H1 (cell line): ENCODE results near the gene MELK. TPM values are rescaled to one million over a fixed set of nuclear protein-coding genes. Genes with fewer than 3 reads are reported as not detected.

ENCODE experiments used
- CTCF ChIA-PET: fragments of 300-600 bp; sonication (Branson Sonifier 250); formaldehyde crosslinking; loops from one replicate; lab custom pipeline; 2021; ENCODE audit not compliant: partially characterized antibody; lab: Charles Lee
- POLR2A ChIA-PET: fragments of 300-600 bp; sonication (Branson Sonifier 250); formaldehyde crosslinking; loops from one replicate; lab custom pipeline; 2021; ENCODE audit warnings: inconsistent platforms; ENCODE audit not compliant: partially characterized antibody; lab: Charles Lee
- DNase-seq, 2 experiments: peaks; one replicate each; pipeline versions ENCODE4 v3.0.0 to v3.0.0-alpha.2; 2010 to 2022; ENCODE audit warnings: low spot score in 2 of 2, low read depth in 1 of 2, mixed read lengths in 1 of 2
- FAIRE-seq: peaks from 2 replicates; lab custom pipeline; 2011; peaks lifted over from hg19 to GRCh38; lab: Jason Lieb, UNC
- H2AFZ ChIP-seq: 2 replicates; pipeline ENCODE4 v1.8.1; 2012; ENCODE audit warnings: low read length, inconsistent platforms
- H2AK5ac ChIP-seq: 2 replicates; pipeline ENCODE4 v1.6.1; 2013; ENCODE audit warnings: low read depth, low read length
- H2BK120ac ChIP-seq: replicated peaks from 2 replicates; pipeline ENCODE3; 2013; ENCODE audit warnings: low read depth, low read length, inconsistent platforms
- H2BK12ac ChIP-seq: 2 replicates; pipeline ENCODE4 v1.6.1; 2013; ENCODE audit warnings: low read depth, low read length
- H2BK15ac ChIP-seq: 2 replicates; pipeline ENCODE4 v1.6.1; 2013; ENCODE audit warnings: low read length
- H2BK20ac ChIP-seq: 2 replicates; pipeline ENCODE4 v1.6.1; 2013; ENCODE audit warnings: low read length
- H2BK5ac ChIP-seq: 2 replicates; pipeline ENCODE4 v1.6.1; 2013; ENCODE audit warnings: low read depth, low read length
- H3K14ac ChIP-seq: 2 replicates; pipeline ENCODE4 v1.6.1; 2013; ENCODE audit warnings: inconsistent platforms; ENCODE audit not compliant: insufficient read length
- H3K18ac ChIP-seq: 2 replicates; pipeline ENCODE4 v1.6.1; 2013; ENCODE audit warnings: low read length; ENCODE audit errors: extremely low read depth
- H3K23ac ChIP-seq: 2 replicates; pipeline ENCODE4 v1.6.1; 2013; ENCODE audit warnings: inconsistent platforms; ENCODE audit not compliant: insufficient read length
- H3K23me2 ChIP-seq: 2 replicates; pipeline ENCODE4 v1.6.1; 2013; ENCODE audit warnings: low read depth, low read length
- H3K27ac ChIP-seq: 2 replicates; pipeline ENCODE4 v1.6.1; 2011; ENCODE audit warnings: low read depth, low read length, inconsistent platforms
- H3K27me3 ChIP-seq, 4 experiments: replicated peaks in 1 of 4; 1 replicate in 1 of 4; 2 replicates in 3 of 4; pipeline versions ENCODE4 v1.6.1 to v1.8.1; 2011 to 2013; ENCODE audit warnings: low read length in 3 of 4, mild to moderate bottlenecking in 3 of 4, inconsistent platforms in 2 of 4, mixed read lengths in 2 of 4, moderate library complexity in 1 of 4; ENCODE audit not compliant: control insufficient read depth in 3 of 4, insufficient read depth in 3 of 4; ENCODE audit errors: extremely low read depth in 1 of 4
- H3K36me3 ChIP-seq, 4 experiments: 2 replicates each; pipeline versions ENCODE4 v1.6.1 to v1.8.1; 2011 to 2013; ENCODE audit warnings: mild to moderate bottlenecking in 4 of 4, low read length in 3 of 4, moderate library complexity in 2 of 4, control low read depth in 1 of 4, inconsistent platforms in 1 of 4; ENCODE audit not compliant: insufficient read depth in 4 of 4, control insufficient read depth in 2 of 4
- H3K4ac ChIP-seq: replicated peaks from 2 replicates; pipeline ENCODE3; 2013; ENCODE audit warnings: low read length, low read depth, mixed read lengths, inconsistent platforms; ENCODE audit not compliant: insufficient read length
- H3K4me1 ChIP-seq, 4 experiments: replicated peaks in 1 of 4; 1 replicate in 1 of 4; 2 replicates in 3 of 4; pipeline versions ENCODE4 v1.6.1 to v1.8.1; 2011 to 2013; ENCODE audit warnings: low read length in 3 of 4, inconsistent platforms in 2 of 4, mixed read lengths in 1 of 4; ENCODE audit not compliant: insufficient read depth in 4 of 4, control insufficient read depth in 3 of 4
- H3K4me2 ChIP-seq, 2 experiments: 2 replicates each; pipeline versions ENCODE4 v1.6.1 to v1.8.1; 2011 to 2013; ENCODE audit warnings: low read depth in 2 of 2, low read length in 2 of 2, control low read depth in 1 of 2, inconsistent platforms in 1 of 2, mild to moderate bottlenecking in 1 of 2; ENCODE audit not compliant: insufficient read depth in 1 of 2
- H3K4me3 ChIP-seq, 4 experiments: fragments of 200-600, 300-600 bp in 1 of 4; sonication (generic), shearing (Covaris generic), sonication (Bioruptor Twin) in 1 of 4; 2 replicates each; pipeline versions ENCODE4 v1.5.1 to v1.8.1; 2011 to 2016; ENCODE audit warnings: low read length in 4 of 4, low read depth in 3 of 4, control low read depth in 2 of 4, inconsistent platforms in 2 of 4, mild to moderate bottlenecking in 2 of 4, mixed read lengths in 1 of 4, moderate library complexity in 1 of 4; ENCODE audit not compliant: insufficient read depth in 2 of 4; ENCODE audit errors: extremely low read depth in 1 of 4
- H3K56ac ChIP-seq: replicated peaks from 2 replicates; pipeline ENCODE3; 2013; ENCODE audit warnings: low read depth, mild to moderate bottlenecking, mixed read lengths, low read length, inconsistent platforms; ENCODE audit not compliant: insufficient read length
- H3K79me1 ChIP-seq: 2 replicates; pipeline ENCODE4 v1.6.1; 2013; ENCODE audit warnings: low read depth, low read length, control low read depth
- H3K79me2 ChIP-seq, 2 experiments: 2 replicates each; pipeline versions ENCODE4 v1.6.1 to v1.8.1; 2012 to 2013; ENCODE audit warnings: low read length in 2 of 2, mild to moderate bottlenecking in 2 of 2, inconsistent platforms in 1 of 2; ENCODE audit not compliant: insufficient read depth in 2 of 2, control insufficient read depth in 1 of 2
- H3K9ac ChIP-seq, 4 experiments: replicated peaks in 1 of 4; 1 replicate in 1 of 4; 2 replicates in 3 of 4; pipeline versions ENCODE4 v1.6.1 to v1.8.1; 2011 to 2013; ENCODE audit warnings: low read depth in 3 of 4, low read length in 3 of 4, control low read depth in 2 of 4, mild to moderate bottlenecking in 2 of 4, moderate library complexity in 2 of 4, inconsistent platforms in 1 of 4; ENCODE audit errors: extremely low read depth in 1 of 4
- H3K9me3 ChIP-seq, 2 experiments: 2 replicates each; pipeline versions ENCODE4 v1.6.1 to v1.8.1; 2012 to 2013; ENCODE audit warnings: mild to moderate bottlenecking in 2 of 2, moderate library complexity in 2 of 2, control low read depth in 1 of 2, inconsistent platforms in 1 of 2, low read depth in 1 of 2, low read length in 1 of 2, mixed read lengths in 1 of 2; ENCODE audit not compliant: insufficient read depth in 2 of 2
- H4K20me1 ChIP-seq, 2 experiments: replicated peaks in 1 of 2; 2 replicates each; pipeline versions ENCODE3 to v1.8.1; 2011 to 2013; ENCODE audit warnings: inconsistent platforms in 2 of 2, low read length in 2 of 2, mild to moderate bottlenecking in 1 of 2; ENCODE audit not compliant: insufficient read depth in 2 of 2, control insufficient read depth in 1 of 2
- H4K5ac ChIP-seq: 2 replicates; pipeline ENCODE4 v1.6.1; 2013; ENCODE audit warnings: low read length, low read depth, mixed read lengths, inconsistent platforms; ENCODE audit not compliant: insufficient read length
- H4K8ac ChIP-seq: 2 replicates; pipeline ENCODE4 v1.8.0; 2013; ENCODE audit warnings: mild to moderate bottlenecking, moderate library complexity, low read length, inconsistent platforms; ENCODE audit not compliant: insufficient read depth; ENCODE audit errors: extremely low read depth
- H4K91ac ChIP-seq: replicated peaks from 2 replicates; pipeline ENCODE3; 2013; ENCODE audit warnings: low read length, mixed read lengths, inconsistent platforms; ENCODE audit not compliant: insufficient read length
- ATF3 ChIP-seq: IDR thresholded peaks from 2 replicates; pipeline ENCODE4 v1.6.1; 2011; ENCODE audit warnings: low read depth, mild to moderate bottlenecking, low read length; ENCODE audit not compliant: insufficient read depth
- CBX8 ChIP-seq: fragments of 300-800, 300-1000 bp; sonication (generic); IDR thresholded peaks from 2 replicates; pipeline ENCODE4 v1.7.1; 2016; ENCODE audit warnings: low read depth, low read length, borderline replicate concordance
- CHD1 ChIP-seq: IDR thresholded peaks from 2 replicates; pipeline ENCODE4 v1.6.1; 2012; ENCODE audit warnings: low read depth, low read length, improper control_type of control experiment
- CREB1 ChIP-seq: IDR thresholded peaks from 2 replicates; pipeline ENCODE4 v1.6.1; 2012; ENCODE audit warnings: inconsistent platforms
- CTCF ChIP-seq, 3 experiments: IDR thresholded peaks; 1 replicate in 2 of 3; 2 replicates in 1 of 3; pipeline versions ENCODE4 v1.5.1 to v1.6.1; 2011; ENCODE audit warnings: low read length in 3 of 3, mild to moderate bottlenecking in 3 of 3, inconsistent platforms in 2 of 3, low read depth in 1 of 3, moderate library complexity in 1 of 3; ENCODE audit not compliant: insufficient read depth in 1 of 3; ENCODE audit errors: control extremely low read depth in 1 of 3
- EP300 ChIP-seq, 2 experiments: IDR thresholded peaks; 1 replicate in 1 of 2; 2 replicates in 1 of 2; pipeline ENCODE4 v1.6.1; 2011 to 2012; ENCODE audit warnings: low read depth in 2 of 2, low read length in 2 of 2, mild to moderate bottlenecking in 2 of 2, borderline replicate concordance in 1 of 2, inconsistent platforms in 1 of 2, moderate library complexity in 1 of 2
- HDAC6 ChIP-seq: IDR thresholded peaks from one replicate; pipeline ENCODE4 v1.7.1; 2012; ENCODE audit warnings: low read depth, mild to moderate bottlenecking, inconsistent platforms, low read length, moderate library complexity
- JUN ChIP-seq: IDR thresholded peaks from 2 replicates; pipeline ENCODE4 v1.6.1; 2011; ENCODE audit warnings: low read depth, mild to moderate bottlenecking, improper control_type of control experiment, low read length
- JUND ChIP-seq: IDR thresholded peaks from 2 replicates; pipeline ENCODE4 v1.6.1; 2011; ENCODE audit warnings: mild to moderate bottlenecking, improper control_type of control experiment, low read length
- KDM1A ChIP-seq: fragments of 200-600, 300-600 bp; sonication (generic); IDR thresholded peaks from 2 replicates; pipeline ENCODE4 v1.7.1; 2016; ENCODE audit warnings: mild to moderate bottlenecking, low read length, borderline replicate concordance
- TAF1 ChIP-seq: IDR thresholded peaks from 2 replicates; pipeline ENCODE4 v1.6.1; 2011; ENCODE audit warnings: mild to moderate bottlenecking, low read depth, low read length
- WGBS, 2 experiments: shearing (Covaris generic) in 1 of 2; methylation state at CpG; one replicate each; pipeline versions ENCODE4 v1.1.6 to v1.1.7; 2013 to 2015; ENCODE audit warnings: low lambda C conversion rate in 2 of 2, mixed read lengths in 2 of 2, inconsistent platforms in 1 of 2, low coverage in 1 of 2, missing lambda C conversion rate in 1 of 2; ENCODE audit not compliant: insufficient replicate concordance in 2 of 2, insufficient coverage in 1 of 2, insufficient read length in 1 of 2; ENCODE audit errors: extremely low coverage in 1 of 2, missing lambda C conversion rate in 1 of 2; 5-methylcytosine and 5-hydroxymethylcytosine counted together
- polyA plus RNA-seq, 7 experiments: library from polyadenylated mRNA; depleted of rRNA in 3 of 7; stranded (reverse) in 5 of 7; unstranded in 2 of 7; fragments of >200 nt in 5 of 7; fragments of 200-250 nt in 2 of 7; gene quantifications; 1 replicate in 5 of 7; 2 replicates in 1 of 7; 4 replicates in 1 of 7; pipeline versions ENCODE4 v1.2.1 to v1.2.3, GENCODE V29; 2011 to 2013; ENCODE audit warnings: missing spikeins in 2 of 7, mixed read lengths in 2 of 7
- total RNA-seq: library from RNA; stranded (reverse); fragmentation: NEBNext Ultra II Directional; extraction: Animal tissue kit (Norgen Biotek cat#: 25700); gene quantifications from 2 replicates; pipeline ENCODE4 v1.2.1, GENCODE V29; 2021

The MELK gene
- total and polyA plus RNA-seq, 2 of the 8 experiments (the other 6 are each of a cell fraction or from before 2014, with no cell fraction given): 26.2 to 53.1 TPM

DNA sequence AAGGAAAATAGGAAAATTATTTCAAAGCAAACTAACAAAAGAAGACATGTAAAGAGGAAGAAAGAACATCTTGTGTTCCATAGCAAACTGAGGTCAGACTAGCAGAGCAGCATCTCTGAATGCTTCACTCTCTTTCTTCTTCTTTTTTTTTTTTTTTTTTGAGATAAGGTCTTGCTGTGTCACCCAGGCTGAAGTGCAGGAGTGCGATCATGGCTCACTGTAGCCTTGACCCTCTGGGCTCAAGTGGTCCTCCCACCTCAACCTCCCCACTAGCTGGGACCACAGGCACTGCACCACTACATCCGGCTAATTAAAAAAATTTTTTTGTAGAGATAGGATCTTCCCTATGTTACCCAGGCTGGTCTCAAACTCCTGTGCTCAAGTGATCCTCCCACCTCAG, 36.6 kb downstream of the MELK start:
- H3K27me3 ChIP-seq: no peaks in the 10 kb centered on the region
- H3K9ac ChIP-seq: no peak overlapping the region
- H3K4me2 ChIP-seq: no peak overlapping the region
- no peak overlapping the region for H3K4ac ChIP-seq
- H2BK120ac ChIP-seq: no peak overlapping the region
- no peaks in the 10 kb centered on the region for H3K9me3 ChIP-seq
- no peak overlapping the region for H3K18ac ChIP-seq
- H3K36me3 ChIP-seq: peaks cover 3 to 48% (median 28%) of the 10 kb centered on the region in 4 experiments
- H2BK12ac ChIP-seq: no peak overlapping the region
- FAIRE-seq (no peak), DNase-seq (no peak)
- H3K4me1 ChIP-seq: no peaks in the 10 kb centered on the region
- no peak overlapping the region for H2AK5ac ChIP-seq
- no peak overlapping the region for H2BK20ac ChIP-seq
- no peak overlapping the region for H4K5ac ChIP-seq
- H4K91ac ChIP-seq: no peak overlapping the region
- peaks cover 3% of the 10 kb centered on the region; the same call in 1 of the 2 replicates for H3K79me1 ChIP-seq
- 73% methylated on average over 2 of the region's 2 CpGs; no CpG with 5 or more reads in 1 of the 2 experiments for WGBS, 2 experiments
- no peak overlapping the region for H3K4me3 ChIP-seq
- POLR2A ChIA-PET: no interaction called here
- CTCF ChIA-PET: interaction anchor here (1.0 to 1.1 kb wide), 2 partner anchors 51 to 119 kb away, joined by 3 read pairs; no protein-coding TSS in a partner anchor
- H4K8ac ChIP-seq: no peak overlapping the region
- no peak overlapping the region for H2BK5ac ChIP-seq
- no peaks in the 10 kb centered on the region for H3K79me2 ChIP-seq
- no peak overlapping the region for H3K23ac ChIP-seq
- H2BK15ac ChIP-seq: no peak overlapping the region
- no peak overlapping the region for H3K14ac ChIP-seq
- peaks cover 0 to 1% of the 10 kb centered on the region in 2 experiments for H4K20me1 ChIP-seq
- no peak overlapping the region for H3K56ac ChIP-seq
- no peak overlapping the region for H3K27ac ChIP-seq
- no peak overlapping the region for H2AFZ ChIP-seq
- H3K23me2 ChIP-seq: no peaks in the 10 kb centered on the region
- TF ChIP-seq TAF1 (no peak), ATF3 (no peak), CBX8 (no peak), HDAC6 (no peak), KDM1A (no peak), JUND (no peak), CTCF (IDR thresholded peaks at IDR 0.05; ENCODE audit: control extremely low read depth in 1 of 3, insufficient read depth in 1 of 3, low read depth in 1 of 3, low read length in 3 of 3) (no peak), CREB1 (no peak), EP300 (IDR thresholded peaks at IDR 0.05; ENCODE audit: borderline replicate concordance in 1 of 2, low read depth in 2 of 2, low read length in 2 of 2) (no peak), JUN (no peak), CHD1 (no peak)
